Muscle layer of duodenum (tissue), 2 donors: ENCODE measurements around the gene TEAD1.
A peak's percentile ranks its signal among the peaks of the same experiment; 100 is the strongest.

Experiments
- H3K27ac ChIP-seq: one replicate; pipeline ENCODE4 v1.7.0; 2013; ENCODE audit warnings: mild to moderate bottlenecking, low read length
- H3K27me3 ChIP-seq: one replicate; pipeline ENCODE4 v1.7.0; 2013; ENCODE audit warnings: low read depth, mild to moderate bottlenecking, control low read depth, low read length
- H3K36me3 ChIP-seq, 2 donors: one replicate each; pipeline ENCODE4 v1.7.0; 2013; ENCODE audit warnings: low read length in 2 of 2, control low read depth in 1 of 2, mild to moderate bottlenecking in 1 of 2; ENCODE audit not compliant: insufficient read depth in 2 of 2, control insufficient read depth in 1 of 2
- H3K4me1 ChIP-seq, 2 donors: one replicate each; pipeline ENCODE4 v1.7.0; 2013; ENCODE audit warnings: low read length in 2 of 2, mild to moderate bottlenecking in 2 of 2, control low read depth in 1 of 2, moderate library complexity in 1 of 2; ENCODE audit not compliant: insufficient read depth in 2 of 2, control insufficient read depth in 1 of 2
- H3K4me3 ChIP-seq, 2 donors: one replicate each; pipeline ENCODE4 v1.7.0; 2013; ENCODE audit warnings: low read length in 2 of 2, low read depth in 1 of 2, mild to moderate bottlenecking in 1 of 2
- H3K9me3 ChIP-seq, 2 donors: one replicate each; pipeline ENCODE4 v1.7.0; 2013; ENCODE audit warnings: low read length in 2 of 2, control low read depth in 1 of 2, mild to moderate bottlenecking in 1 of 2; ENCODE audit not compliant: control insufficient read depth in 1 of 2
- donor health status: healthy.

TEAD1 gene

GRCh38 chr11:12667646-12668045, 6.6 kb upstream of the TEAD1 start:
- Histone ChIP-seq H3K4me1 (no peaks in the 10 kb centered on the region), H3K9me3 (no peaks in the 10 kb centered on the region), H3K36me3 (no peaks in the 10 kb centered on the region), H3K27ac (no peak overlapping the region), H3K4me3 (no peak overlapping the region), H3K27me3 (no peaks in the 10 kb centered on the region)

GRCh38 chr11:12668166-12668565, 6.1 kb upstream of the TEAD1 start:
- no peaks in the 10 kb centered on the region for H3K36me3 ChIP-seq
- peaks cover 0 to 2% of the 10 kb centered on the region in 2 donors for H3K4me1 ChIP-seq
- H3K4me3 ChIP-seq, result no peak overlapping the region
- no peaks in the 10 kb centered on the region for H3K27me3 ChIP-seq
- no peaks in the 10 kb centered on the region for H3K9me3 ChIP-seq
- H3K27ac ChIP-seq, result no peak overlapping the region

- Histone ChIP-seq H3K4me3 (no peak overlapping the region), H3K27me3 (no peaks in the 10 kb centered on the region), H3K36me3 (no peaks in the 10 kb centered on the region), H3K27ac (no peak overlapping the region), H3K9me3 (no peaks in the 10 kb centered on the region), H3K4me1 (peaks cover 0 to 6% of the 10 kb centered on the region in 2 donors)
These were observed 4.3 kb upstream of the TEAD1 start for GRCh38 chr11:12669930-12670329.

- H3K9me3 ChIP-seq, result no peaks in the 10 kb centered on the region
- H3K27me3 ChIP-seq, result no peaks in the 10 kb centered on the region
- peaks cover 0 to 6% of the 10 kb centered on the region in 2 donors for H3K4me1 ChIP-seq
- H3K36me3 ChIP-seq, result no peaks in the 10 kb centered on the region
- H3K4me3 ChIP-seq, result no peak overlapping the region
- no peak overlapping the region for H3K27ac ChIP-seq
These were observed 2.9 kb upstream of the TEAD1 start for GRCh38 chr11:12671370-12671769.

GRCh38 chr11:12673601-12673923, 659 bp upstream of the TEAD1 start:
- Histone ChIP-seq H3K36me3 (no peaks in the 10 kb centered on the region), H3K9me3 (no peaks in the 10 kb centered on the region), H3K4me1 (peaks cover 0 to 6% of the 10 kb centered on the region in 2 donors), H3K27me3 (no peaks in the 10 kb centered on the region), H3K4me3 (peak overlapping the region; percentile 67 to 80), H3K27ac (peak overlapping the region; percentile 96)

- no peaks in the 10 kb centered on the region for H3K27me3 ChIP-seq
- H3K4me3 ChIP-seq, result peak overlapping the region in 1 of 2 donors; percentile 67
- peaks cover 0 to 15% of the 10 kb centered on the region in 2 donors for H3K4me1 ChIP-seq
- H3K27ac ChIP-seq, result no peak overlapping the region
- no peaks in the 10 kb centered on the region for H3K9me3 ChIP-seq
- no peaks in the 10 kb centered on the region for H3K36me3 ChIP-seq
These were observed 332 bp downstream of the TEAD1 start for GRCh38 chr11:12674571-12674935.

GRCh38 chr11:12674936-12675696, 895 bp downstream of the TEAD1 start:
- Histone ChIP-seq H3K36me3 (no peaks in the 10 kb centered on the region), H3K4me3 (peak overlapping the region; percentile 56 to 73), H3K9me3 (no peaks in the 10 kb centered on the region), H3K27me3 (no peaks in the 10 kb centered on the region), H3K4me1 (peaks cover 0 to 18% of the 10 kb centered on the region in 2 donors), H3K27ac (peak overlapping the region; percentile 94)

GRCh38 chr11:12675951-12676711, 1.9 kb downstream of the TEAD1 start:
- peak overlapping the region; percentile 56 to 73 for H3K4me3 ChIP-seq
- H3K9me3 ChIP-seq, result no peaks in the 10 kb centered on the region
- peak overlapping the region; percentile 94 for H3K27ac ChIP-seq
- H3K4me1 ChIP-seq, result peaks cover 7 to 26% of the 10 kb centered on the region in 2 donors
- no peaks in the 10 kb centered on the region for H3K36me3 ChIP-seq
- H3K27me3 ChIP-seq, result no peaks in the 10 kb centered on the region

GRCh38 chr11:12677131-12677530, 2.9 kb downstream of the TEAD1 start:
- Histone ChIP-seq H3K9me3 (no peaks in the 10 kb centered on the region), H3K4me1 (peaks cover 7 to 33% of the 10 kb centered on the region in 2 donors), H3K27ac (peak overlapping the region; percentile 94), H3K27me3 (no peaks in the 10 kb centered on the region), H3K4me3 (peak overlapping the region; percentile 56 to 73), H3K36me3 (no peaks in the 10 kb centered on the region)

GRCh38 chr11:12678092-12678491, 3.9 kb downstream of the TEAD1 start:
- Histone ChIP-seq H3K27ac (peak overlapping the region; percentile 21), H3K36me3 (no peaks in the 10 kb centered on the region), H3K4me3 (peak overlapping the region in 1 of 2 donors; percentile 3), H3K27me3 (no peaks in the 10 kb centered on the region), H3K9me3 (no peaks in the 10 kb centered on the region), H3K4me1 (peaks cover 7 to 32% of the 10 kb centered on the region in 2 donors)

GRCh38 chr11:12678991-12679390, 4.8 kb downstream of the TEAD1 start:
- peak overlapping the region; percentile 78 for H3K27ac ChIP-seq

More at GRCh38 chr11:12678991-12679390, 4.8 kb downstream of the TEAD1 start:
- Histone ChIP-seq H3K36me3 (no peaks in the 10 kb centered on the region), H3K9me3 (no peaks in the 10 kb centered on the region), H3K4me3 (no peak overlapping the region), H3K27me3 (no peaks in the 10 kb centered on the region), H3K4me1 (peaks cover 7 to 28% of the 10 kb centered on the region in 2 donors)
